Measurements from ENCODE around the gene MCTP1.

GRCh38 chr5:94675965-94676618, 608.8 kb downstream of the MCTP1 start:
- TF ChIP-seq EZH2 (IDR thresholded peaks at IDR 0.05; ENCODE audit: borderline replicate concordance, low read length), result no peak
- TF ChIP-seq CTCF (conservative IDR thresholded peaks at IDR 0.05 in 1 of 2, IDR thresholded peaks at IDR 0.05 in 1 of 2; ENCODE audit: extremely low read depth in 1 of 2, insufficient read depth in 1 of 2, low read depth in 1 of 2, low read length in 2 of 2), result no peak

Measured in mammary epithelial cell (primary cell).